ENCODE measurements around the gene GSPT2.
"Not testable (repeated sequence)": the region's sequence is repeated elsewhere in the genome, so short reads cannot be mapped to it uniquely, and the experiment has no call there.

Gene GSPT2

DNA sequence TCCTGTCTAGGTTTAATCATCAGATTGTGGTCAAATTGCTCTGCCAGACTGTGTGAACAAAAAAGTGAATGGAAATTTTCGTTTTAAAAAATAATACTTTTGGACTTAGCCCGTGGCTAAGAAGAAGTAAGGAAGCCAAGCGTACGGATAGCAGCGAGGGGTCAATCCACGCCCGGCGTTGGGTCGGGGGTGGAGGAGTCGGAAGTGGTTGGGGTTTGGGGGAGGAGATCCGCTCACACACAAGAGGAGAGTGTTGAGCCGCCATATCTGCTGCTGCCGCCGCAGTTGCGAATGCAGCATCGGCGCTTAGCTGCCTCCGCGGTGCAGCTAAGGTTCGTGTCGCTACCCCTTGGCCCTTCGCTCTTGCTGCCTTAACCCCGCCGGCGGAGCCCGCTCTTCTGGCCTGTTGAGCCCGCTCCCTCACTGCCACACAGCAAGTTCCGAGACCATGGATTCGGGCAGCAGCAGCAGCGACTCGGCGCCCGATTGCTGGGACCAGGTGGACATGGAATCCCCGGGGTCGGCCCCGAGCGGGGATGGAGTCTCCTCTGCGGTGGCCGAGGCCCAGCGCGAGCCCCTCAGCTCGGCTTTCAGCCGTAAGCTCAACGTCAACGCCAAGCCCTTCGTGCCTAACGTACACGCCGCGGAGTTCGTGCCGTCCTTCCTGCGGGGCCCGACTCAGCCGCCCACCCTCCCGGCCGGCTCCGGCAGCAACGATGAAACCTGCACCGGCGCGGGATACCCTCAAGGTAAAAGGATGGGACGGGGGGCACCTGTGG, at the start of gene GSPT2:
Gene GSPT2 (plus strand): TSS at position 264 of the 779 bp plus-strand sequence. CDS start 185 bp downstream, at position 449.
- peak; percentile 17 to 27 for DNase-seq (ENCODE audit: low read depth in 2 of 2)

DNA sequence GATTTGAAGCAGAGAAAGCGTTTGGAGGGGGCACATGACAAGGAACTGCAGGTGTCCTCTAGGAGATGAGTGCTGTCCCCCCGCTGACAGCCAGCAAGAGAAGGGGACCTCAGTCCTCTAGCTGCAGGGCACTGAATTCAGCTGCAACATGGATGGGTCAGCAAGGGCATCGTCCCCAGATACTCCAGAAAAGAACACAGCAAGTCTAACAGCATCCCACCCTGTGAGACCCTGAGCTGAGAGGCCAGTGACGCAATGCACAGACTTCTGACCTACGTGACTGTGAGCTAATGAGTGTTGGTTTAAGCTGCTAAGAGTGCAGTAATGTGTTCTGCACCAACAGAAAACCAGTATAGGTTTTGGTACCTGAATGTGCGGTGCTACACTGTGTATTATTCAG, 49.0 kb upstream of the GSPT2 start:
- no peak for DNase-seq (ENCODE audit: low read depth in 2 of 2)

DNA sequence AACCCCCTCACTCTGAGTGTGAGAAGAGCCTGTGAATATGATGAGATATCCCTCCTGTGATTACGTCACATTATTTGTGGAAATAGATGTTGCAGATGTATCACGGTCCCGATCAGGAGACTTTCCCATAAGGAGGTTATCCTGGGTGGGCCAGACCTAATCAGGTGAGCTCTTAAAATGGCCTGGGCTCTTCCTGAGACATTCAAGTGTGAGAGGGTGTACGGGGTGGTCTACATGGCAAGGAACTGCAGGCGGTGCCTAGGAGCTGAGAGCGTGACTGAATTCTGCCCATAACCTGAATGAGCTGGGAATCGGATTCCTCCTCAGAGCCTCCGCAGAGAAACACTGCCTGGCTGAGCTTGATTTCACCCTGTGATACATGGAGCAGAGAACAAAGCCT, 45.8 kb upstream of the GSPT2 start:
- no peak for DNase-seq (ENCODE audit: low read depth in 2 of 2)

DNA sequence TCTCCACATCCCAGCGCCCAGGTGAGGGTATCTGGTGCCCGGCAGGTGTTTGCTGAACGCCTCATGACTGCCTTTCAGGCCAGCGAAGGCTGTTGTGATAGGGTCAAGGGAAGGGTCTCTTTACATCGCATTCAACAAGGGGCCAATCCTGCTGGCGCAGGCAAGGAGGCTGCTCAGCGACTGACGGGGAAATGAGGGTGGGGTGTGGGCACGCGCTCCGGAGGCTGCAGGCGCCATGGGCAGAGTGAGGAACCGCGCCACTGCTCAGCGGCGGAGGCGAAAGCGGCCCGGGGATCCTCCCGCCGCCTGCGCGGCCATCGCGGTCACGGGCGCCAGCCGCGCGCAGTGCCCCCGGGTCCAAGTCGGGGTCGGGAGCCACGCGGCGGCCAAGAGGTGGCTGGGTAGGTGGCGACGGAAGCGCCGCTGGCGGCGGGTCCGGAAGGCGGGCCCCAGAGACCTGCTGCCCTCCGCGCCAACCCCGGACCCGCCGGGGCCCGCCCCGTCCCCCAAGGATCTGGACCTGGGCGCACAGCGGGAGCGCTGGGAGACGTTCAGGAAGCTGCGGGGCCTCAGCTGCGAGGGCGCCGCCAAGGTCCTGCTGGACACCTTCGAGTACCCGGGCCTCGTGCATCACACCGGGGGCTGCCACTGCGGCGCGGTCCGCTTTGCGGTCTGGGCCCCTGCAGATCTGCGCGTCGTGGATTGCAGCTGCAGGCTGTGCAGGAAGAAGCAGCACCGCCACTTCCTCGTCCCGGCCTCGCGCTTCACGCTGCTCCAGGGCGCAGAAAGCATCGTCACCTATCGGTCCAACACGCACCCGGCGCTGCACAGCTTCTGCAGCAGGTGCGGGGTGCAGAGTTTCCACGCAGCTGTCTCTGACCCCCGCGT, 32.7 kb upstream of the GSPT2 start, which contains the start of gene CENPVL1:
Gene CENPVL1 (plus strand): TSS at position 236 of the 888 bp plus-strand sequence. CDS start 0 bp downstream, at position 236.
- DNase-seq (ENCODE audit: low read depth in 2 of 2) = not testable (repeated sequence)

DNA sequence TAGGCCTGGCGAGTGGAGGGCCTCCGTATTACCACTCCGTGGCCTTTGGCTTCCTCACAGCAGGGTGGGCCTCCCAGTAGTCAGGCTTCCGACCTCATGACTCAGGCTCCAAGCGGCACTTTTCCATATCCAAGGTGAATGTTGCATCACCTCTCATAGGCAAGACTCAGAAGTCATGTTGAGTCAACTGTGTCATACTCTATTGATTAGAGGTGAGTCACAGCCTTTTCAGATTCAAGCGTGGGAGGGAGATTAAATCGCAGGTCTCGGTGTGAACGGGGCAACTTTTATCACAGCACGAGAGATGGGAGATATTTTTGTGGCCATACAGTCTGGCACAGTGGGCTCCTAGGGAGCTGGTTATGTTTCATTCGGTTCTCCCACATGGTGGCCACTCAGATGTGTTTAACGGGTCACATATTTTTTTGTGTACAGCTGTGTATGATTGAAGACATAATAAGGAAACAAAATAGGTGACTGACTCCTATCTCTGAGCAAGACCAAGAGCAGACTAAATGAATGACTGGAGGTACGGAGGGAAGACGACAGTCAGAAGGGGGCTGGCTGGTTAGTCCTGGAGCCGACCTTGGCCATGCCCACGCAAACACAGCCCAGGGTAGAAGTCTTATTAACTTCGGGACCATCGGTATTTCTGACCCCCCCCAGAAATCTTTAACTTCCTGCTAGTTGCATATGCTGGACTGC, 30.1 kb upstream of the GSPT2 start:
- not testable (repeated sequence) for DNase-seq (ENCODE audit: low read depth in 2 of 2)

DNA sequence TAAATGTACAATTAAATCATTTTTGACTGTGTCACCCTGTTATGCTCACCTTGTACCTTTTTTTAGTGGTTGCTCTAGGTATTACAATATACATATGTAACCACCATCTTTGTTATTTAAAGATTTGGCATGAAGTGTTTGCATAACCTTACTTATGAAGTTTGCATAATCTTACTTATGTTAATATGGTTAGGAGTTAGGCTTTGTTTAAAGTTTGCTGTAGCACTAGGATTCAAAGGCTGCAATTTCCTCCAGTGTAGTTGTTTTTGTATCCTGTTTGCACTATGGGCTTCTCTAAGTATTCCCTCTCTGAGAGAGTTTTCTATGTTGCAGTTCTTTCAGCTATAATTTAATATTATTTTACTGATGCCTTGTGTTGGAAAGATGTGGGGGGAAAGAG, 15.0 kb upstream of the GSPT2 start:
- DNase-seq (ENCODE audit: low read depth in 2 of 2) = no peak

DNA sequence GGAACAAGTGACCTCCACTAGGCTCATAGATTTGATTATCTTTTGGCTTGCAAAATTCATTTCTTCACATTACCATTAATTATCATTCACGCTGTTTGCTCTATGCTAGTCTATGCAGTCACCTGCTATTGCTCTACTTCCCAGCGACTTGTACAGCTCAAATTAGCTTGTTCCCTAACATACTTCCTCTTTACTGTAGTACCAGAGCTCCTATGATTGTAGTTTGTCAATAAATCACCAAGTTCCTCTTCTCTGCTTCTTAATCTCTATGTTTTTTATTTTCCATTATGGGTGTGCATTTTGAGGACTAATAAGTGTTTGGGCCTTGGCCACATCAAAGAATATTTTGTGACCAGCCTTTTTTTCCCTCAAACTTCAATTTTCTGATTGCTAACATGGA, 6.2 kb upstream of the GSPT2 start:
- no peak for DNase-seq (ENCODE audit: low read depth in 2 of 2)

DNA sequence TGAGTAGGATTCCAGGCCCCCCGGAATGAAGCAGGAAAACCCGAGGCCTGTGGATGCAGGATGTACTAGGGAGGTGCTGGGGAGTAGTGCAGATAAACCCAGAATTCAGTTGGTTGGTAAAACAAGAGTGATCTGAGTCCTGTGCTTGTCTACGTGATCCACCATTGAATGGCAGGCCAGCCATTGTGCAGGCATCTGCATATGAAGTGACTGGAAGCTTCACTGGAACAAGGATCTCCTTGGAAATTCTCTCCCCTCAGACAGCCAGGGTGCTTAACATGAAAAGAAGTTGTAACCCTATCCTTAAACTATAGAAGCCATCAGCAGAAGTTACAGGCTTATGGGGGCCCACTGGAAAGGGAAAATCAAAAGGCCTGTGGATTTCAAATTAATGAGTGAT, 656 bp upstream of the GSPT2 start:
- no peak for DNase-seq (ENCODE audit: low read depth in 2 of 2)

DNA sequence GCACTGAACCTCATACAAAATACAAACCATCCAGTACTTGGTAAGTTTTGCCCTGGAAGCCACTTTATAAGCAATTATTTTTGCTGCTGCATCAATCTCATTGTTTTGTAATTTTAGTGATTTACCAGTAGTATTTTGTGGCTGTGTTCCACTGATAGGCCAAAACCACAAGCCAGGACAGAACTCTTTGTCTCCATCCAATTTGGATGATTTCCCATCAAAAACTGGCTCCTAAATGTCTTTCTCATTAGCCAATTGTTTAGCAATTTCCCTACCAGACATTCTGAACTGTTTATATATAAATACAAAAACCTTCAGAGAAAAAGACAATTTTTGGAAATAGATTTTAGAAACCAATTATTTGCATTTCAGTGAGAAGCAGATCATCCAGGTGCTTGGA, 4.4 kb downstream of the GSPT2 start:
- DNase-seq (ENCODE audit: low read depth in 2 of 2) = no peak

DNA sequence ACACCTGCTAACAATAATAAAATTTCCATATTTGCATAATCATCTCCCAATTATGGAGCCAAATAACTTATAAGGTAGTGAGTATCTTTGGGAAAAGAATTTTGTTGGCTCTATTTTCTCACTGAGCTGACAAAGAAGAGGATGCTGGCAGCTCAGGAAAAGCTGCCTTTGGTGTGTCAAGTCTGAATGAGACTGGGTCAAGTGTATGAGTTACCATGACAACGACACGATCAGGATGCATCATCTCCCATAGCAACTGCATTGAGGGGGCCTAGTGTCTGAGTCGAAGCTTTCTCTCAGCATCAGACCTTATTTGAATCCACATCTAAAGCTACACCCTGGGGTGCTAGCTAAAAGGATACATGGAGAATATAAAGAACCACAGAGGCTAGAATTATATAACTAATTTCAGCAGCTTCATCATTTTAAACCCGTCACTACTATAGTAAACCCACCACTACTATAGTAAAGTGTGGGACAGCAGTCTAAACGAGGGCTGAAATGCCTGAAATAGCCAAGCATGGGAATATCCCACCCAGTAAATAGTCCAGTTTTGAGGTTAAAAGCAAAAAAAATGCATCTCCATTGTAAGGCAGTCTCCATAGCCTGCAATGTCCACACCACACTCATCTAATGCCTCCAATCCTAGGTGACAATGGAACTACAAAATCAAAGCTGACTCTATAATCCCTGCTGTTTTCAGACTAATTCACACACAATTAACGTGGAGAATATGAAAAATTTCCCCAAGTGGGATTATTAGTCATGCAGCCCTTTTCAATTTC, 16.0 kb downstream of the GSPT2 start:
- no peak for DNase-seq (ENCODE audit: low read depth in 2 of 2)

DNA sequence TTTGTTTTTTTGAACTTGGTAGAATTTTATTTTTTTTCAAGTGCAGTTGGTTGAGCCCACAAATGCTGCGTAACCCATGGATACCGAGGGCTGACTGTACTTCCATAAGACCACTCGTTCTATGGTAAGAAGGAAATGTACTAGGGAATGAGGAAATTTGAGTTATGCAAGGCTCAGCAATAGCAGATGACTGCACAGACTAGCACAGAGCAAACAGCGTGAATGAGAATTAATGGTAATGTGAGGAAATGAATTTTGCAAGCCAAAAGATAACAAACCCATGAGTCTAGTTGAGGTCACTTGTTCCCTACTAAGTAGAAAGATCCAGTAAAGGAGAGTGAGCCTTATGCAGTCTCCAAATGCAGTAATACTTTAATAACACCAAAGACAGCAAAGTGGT, 17.4 kb downstream of the GSPT2 start:
- DNase-seq (ENCODE audit: low read depth in 2 of 2) = no peak

DNA sequence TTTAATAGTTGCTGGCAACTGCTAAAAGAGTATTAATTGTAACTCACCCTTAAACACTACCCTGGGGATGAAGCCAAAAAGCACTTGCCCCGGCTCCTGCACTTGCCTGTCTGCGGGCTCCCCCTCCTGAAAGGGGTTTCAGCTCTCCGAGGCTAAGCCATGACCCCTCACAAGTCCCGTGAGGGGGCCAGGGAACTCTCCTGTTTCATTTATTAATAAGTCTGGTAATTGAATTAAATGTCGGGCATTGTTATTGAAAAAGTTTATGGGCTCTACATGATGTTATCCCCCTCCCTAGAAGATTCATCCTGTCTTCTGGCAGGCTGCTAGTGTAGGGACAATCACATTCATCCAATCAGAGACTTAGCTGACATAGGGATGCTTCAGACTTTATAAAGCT, 23.3 kb downstream of the GSPT2 start:
- no peak for DNase-seq (ENCODE audit: low read depth in 2 of 2)

DNA sequence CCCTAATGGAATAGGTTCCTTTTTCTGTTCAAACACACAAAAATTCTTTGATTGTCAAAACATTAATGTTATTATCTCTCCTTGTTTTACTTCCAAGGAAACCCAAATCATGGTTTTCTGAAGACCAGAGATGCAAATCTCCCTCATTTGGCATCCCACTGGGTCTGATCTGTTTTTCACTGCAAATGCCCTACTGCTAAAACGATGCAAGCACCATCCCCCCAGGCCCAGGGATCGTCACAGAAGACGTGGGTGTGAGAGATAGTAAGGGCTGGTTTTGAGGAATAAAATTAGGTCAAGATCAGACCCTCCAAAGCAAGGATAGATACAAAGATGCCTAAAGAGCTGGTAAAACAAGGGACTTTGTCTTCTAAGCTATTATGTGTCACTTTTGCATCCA, 33.6 kb downstream of the GSPT2 start:
- no peak for DNase-seq (ENCODE audit: low read depth in 2 of 2)

DNA sequence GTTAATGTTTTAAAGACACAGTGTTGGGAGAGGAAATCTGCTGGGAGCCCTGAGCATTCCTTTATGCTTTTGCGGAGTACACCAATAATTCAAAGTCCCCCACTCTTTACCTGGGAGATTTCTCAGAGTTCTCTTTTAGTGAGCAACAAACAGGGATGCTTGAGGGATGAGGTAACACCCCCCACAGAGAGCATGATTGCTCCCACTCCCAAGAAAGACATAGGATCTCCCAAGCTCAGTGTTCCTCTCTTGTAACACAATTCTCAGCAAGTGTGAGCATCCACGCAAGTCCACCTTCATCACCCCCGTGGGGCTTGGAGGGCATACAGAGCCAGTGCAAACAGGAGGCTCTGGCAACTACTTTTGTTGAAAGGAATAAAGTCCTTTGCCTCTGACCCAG, 36.1 kb downstream of the GSPT2 start:
- no peak for DNase-seq (ENCODE audit: low read depth in 2 of 2)

DNA sequence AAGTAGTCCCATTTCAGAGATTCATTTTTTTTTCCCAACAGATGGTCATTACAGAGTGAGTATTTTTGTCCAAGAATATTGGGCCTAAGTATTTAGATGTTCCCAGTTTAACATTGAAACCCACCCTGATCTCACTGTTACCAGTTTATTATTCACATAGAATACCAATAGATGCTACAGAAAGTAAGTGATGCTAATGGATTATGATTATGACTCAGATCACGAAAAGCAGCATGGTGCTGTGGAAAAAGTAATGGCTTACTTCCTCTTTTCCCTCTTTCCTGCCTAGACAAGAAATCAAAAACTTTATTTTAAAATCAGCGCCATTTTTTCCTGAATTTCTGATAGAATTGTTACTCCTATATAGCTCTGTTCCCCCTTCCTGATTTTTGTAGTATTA, 51.9 kb downstream of the GSPT2 start:
- no peak for DNase-seq (ENCODE audit: low read depth in 2 of 2)
